Esophagus (tissue), 2 donors: ENCODE measurements around the gene ARL13B. TPM values are rescaled to one million over a fixed set of nuclear protein-coding genes. Genes with fewer than 3 reads are reported as not detected.
"Not testable (repeated sequence)": the region's sequence is repeated elsewhere in the genome, so short reads cannot be mapped to it uniquely, and the experiment has no call there.

Experiments
- H3K27ac ChIP-seq, 2 donors: one replicate each; pipeline ENCODE4 v1.5.1; 2013; ENCODE audit warnings: low read depth in 2 of 2, mild to moderate bottlenecking in 2 of 2, inconsistent platforms in 1 of 2, low read length in 1 of 2, moderate library complexity in 1 of 2
- H3K27me3 ChIP-seq, 2 donors: one replicate each; pipeline ENCODE4 v1.6.1; 2013; ENCODE audit warnings: low read length in 2 of 2, control low read depth in 1 of 2, mild to moderate bottlenecking in 1 of 2; ENCODE audit not compliant: insufficient read depth in 2 of 2, control insufficient read depth in 1 of 2
- H3K36me3 ChIP-seq, 2 donors: one replicate each; pipeline ENCODE4 v1.6.1; 2013; ENCODE audit warnings: low read length in 1 of 2; ENCODE audit not compliant: control insufficient read depth in 2 of 2, insufficient read depth in 2 of 2
- H3K4me1 ChIP-seq, 2 donors: one replicate each; pipeline ENCODE4 v1.6.1; 2013; ENCODE audit warnings: low read length in 1 of 2; ENCODE audit not compliant: control insufficient read depth in 2 of 2, insufficient read depth in 2 of 2
- H3K4me3 ChIP-seq, 2 donors: one replicate each; pipeline ENCODE4 v1.5.1; 2013; ENCODE audit warnings: low read length in 2 of 2, mild to moderate bottlenecking in 2 of 2, low read depth in 1 of 2, moderate library complexity in 1 of 2
- H3K9me3 ChIP-seq, 2 donors: one replicate each; pipeline ENCODE4 v1.6.1; 2013; ENCODE audit warnings: mild to moderate bottlenecking in 2 of 2, low read depth in 1 of 2, low read length in 1 of 2, moderate library complexity in 1 of 2; ENCODE audit not compliant: control insufficient read depth in 2 of 2, insufficient read depth in 1 of 2
- WGBS, 2 donors: extraction: QIAGEN DNeasy Blood & Tissue Kit; methylation state at CpG; one replicate each; pipeline ENCODE4 v1.1.7; 2013; 5-methylcytosine and 5-hydroxymethylcytosine counted together
- polyA plus RNA-seq, 2 donors: library from polyadenylated mRNA; stranded (reverse); fragments of 200-250 nt; gene quantifications; one replicate each; pipeline ENCODE4 v1.2.3, GENCODE V29; 2013
- donor health status: healthy with polysubstance abuse.
- donor health status: Bipolar disorder and iron deficiency.

The ARL13B gene
- polyA plus RNA-seq, 2 donors = 1.8 to 2.5 TPM

- H3K36me3 ChIP-seq, H3K27ac ChIP-seq, H3K4me1 ChIP-seq, H3K9me3 ChIP-seq, H3K4me3 ChIP-seq, H3K27me3 ChIP-seq: not testable (repeated sequence)
- WGBS, 2 donors = 94 to 97% methylated on average over 19 of the region's 19 CpGs
Measured at GRCh38 chr3:93965106-93965505, 14.8 kb upstream of the ARL13B start.

- no peaks in the 10 kb centered on the region for H3K4me1 ChIP-seq
- 59 to 62% methylated on average over 3 of the region's 3 CpGs for WGBS, 2 donors
- no peak overlapping the region for H3K4me3 ChIP-seq
- no peak overlapping the region for H3K27ac ChIP-seq
- H3K36me3 ChIP-seq = no peaks in the 10 kb centered on the region
- H3K9me3 ChIP-seq = no peaks in the 10 kb centered on the region
- H3K27me3 ChIP-seq = no peaks in the 10 kb centered on the region
Measured at GRCh38 chr3:93969443-93969842, 10.5 kb upstream of the ARL13B start.

- Histone ChIP-seq H3K36me3 (no peaks in the 10 kb centered on the region), H3K27me3 (no peaks in the 10 kb centered on the region), H3K9me3 (no peaks in the 10 kb centered on the region), H3K4me1 (no peaks in the 10 kb centered on the region), H3K27ac (no peak overlapping the region), H3K4me3 (no peak overlapping the region)
- 93 to 97% methylated on average over 1 of the region's 1 CpG for WGBS, 2 donors
Measured at GRCh38 chr3:93969997-93970396, 10.0 kb upstream of the ARL13B start.

GRCh38 chr3:93973131-93974126, 6.5 kb upstream of the ARL13B start, which contains the start of gene PROS1:
PROS1 (minus strand) TSS chr3:93973896; CDS start chr3:93973749, 147 bp downstream.
- H3K9me3 ChIP-seq = no peaks in the 10 kb centered on the region
- WGBS, 2 donors = 1% methylated on average over 51 to 53 of the region's 53 CpGs
- H3K4me1 ChIP-seq = no peaks in the 10 kb centered on the region
- no peaks in the 10 kb centered on the region for H3K36me3 ChIP-seq
- peak within 1 kb of the TSS; percentile 81 to 83 for H3K27ac ChIP-seq
- H3K4me3 ChIP-seq = peak within 1 kb of the TSS; percentile 51 to 56
- no peaks in the 10 kb centered on the region for H3K27me3 ChIP-seq

- Histone ChIP-seq H3K9me3 (no peaks in the 10 kb centered on the region), H3K4me3 (no peak overlapping the region), H3K36me3 (no peaks in the 10 kb centered on the region), H3K27ac (no peak overlapping the region), H3K27me3 (no peaks in the 10 kb centered on the region), H3K4me1 (no peaks in the 10 kb centered on the region)
- 94 to 97% methylated on average over 13 of the region's 13 CpGs for WGBS, 2 donors
Measured at GRCh38 chr3:93981649-93982048, 1.7 kb downstream of the ARL13B start.

DNA sequence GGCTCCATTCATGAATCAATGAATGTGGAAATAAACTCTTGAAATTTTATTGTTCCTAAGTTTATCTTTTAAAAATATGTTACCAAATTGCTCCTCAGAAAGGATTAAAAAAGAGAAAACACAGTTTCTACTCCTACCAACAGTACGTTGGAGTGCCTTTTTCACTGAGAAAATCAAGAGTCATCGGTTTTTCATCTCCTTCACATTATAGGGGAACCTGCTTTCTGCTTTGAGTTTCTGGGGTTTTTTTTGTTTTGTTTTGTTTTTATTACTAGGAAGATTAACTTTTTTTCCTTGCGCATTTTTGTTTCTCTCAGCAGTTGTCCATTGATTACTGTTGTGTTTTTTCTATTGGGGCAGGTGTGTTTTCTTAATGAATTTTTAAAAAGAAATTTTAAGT, 3.5 kb downstream of the ARL13B start:
- WGBS, 2 donors = 89 to 93% methylated on average over 3 of the region's 3 CpGs
- Histone ChIP-seq H3K9me3 (no peaks in the 10 kb centered on the region), H3K4me1 (no peaks in the 10 kb centered on the region), H3K4me3 (no peak overlapping the region), H3K27ac (no peak overlapping the region), H3K27me3 (no peaks in the 10 kb centered on the region), H3K36me3 (no peaks in the 10 kb centered on the region)

GRCh38 chr3:93984618-93985017, 4.7 kb downstream of the ARL13B start:
- Histone ChIP-seq H3K27me3 (no peaks in the 10 kb centered on the region), H3K36me3 (no peaks in the 10 kb centered on the region), H3K9me3 (no peaks in the 10 kb centered on the region), H3K4me3 (no peak overlapping the region), H3K4me1 (no peaks in the 10 kb centered on the region), H3K27ac (no peak overlapping the region)
- WGBS, 2 donors = 86 to 93% methylated on average over 5 of the region's 5 CpGs

- H3K9me3 ChIP-seq = no peaks in the 10 kb centered on the region
- H3K27ac ChIP-seq = no peak overlapping the region
- no peaks in the 10 kb centered on the region for H3K36me3 ChIP-seq
- no peak overlapping the region for H3K4me3 ChIP-seq
- no peaks in the 10 kb centered on the region for H3K27me3 ChIP-seq
- H3K4me1 ChIP-seq = no peaks in the 10 kb centered on the region
Measured at GRCh38 chr3:93988283-93988682, 8.3 kb downstream of the ARL13B start.

GRCh38 chr3:93988764-93989163, 8.8 kb downstream of the ARL13B start:
- H3K9me3 ChIP-seq = no peaks in the 10 kb centered on the region
- no peaks in the 10 kb centered on the region for H3K36me3 ChIP-seq
- H3K4me1 ChIP-seq = no peaks in the 10 kb centered on the region
- no peak overlapping the region for H3K27ac ChIP-seq
- 93 to 95% methylated on average over 9 of the region's 9 CpGs for WGBS, 2 donors
- no peaks in the 10 kb centered on the region for H3K27me3 ChIP-seq
- H3K4me3 ChIP-seq = no peak overlapping the region

GRCh38 chr3:93989241-93989640, 9.3 kb downstream of the ARL13B start:
- Histone ChIP-seq H3K4me3 (no peak overlapping the region), H3K4me1 (no peaks in the 10 kb centered on the region), H3K9me3 (no peaks in the 10 kb centered on the region), H3K27me3 (no peaks in the 10 kb centered on the region), H3K36me3 (no peaks in the 10 kb centered on the region), H3K27ac (no peak overlapping the region)
- 86 to 90% methylated on average over 3 of the region's 3 CpGs for WGBS, 2 donors
